VCaP (cell line): ENCODE data around the gene CPA4.

ENCODE experiments used
- H3K27ac ChIP-seq: fragments of 450-650 bp; 2 replicates; pipeline ENCODE4 v1.5.1; 2017
- CTCF ChIP-seq: fragments of 450-650 bp; conservative IDR thresholded peaks from 2 replicates; pipeline ENCODE4 v1.5.1; 2017; ENCODE audit warnings: mild to moderate bottlenecking, moderate library complexity

The CPA4 gene

GRCh38 chr7:130276796-130277762 lies 15.9 kb upstream of the CPA4 start:
- H3K27ac ChIP-seq, result no peak overlapping the region
- TF ChIP-seq CTCF, result no peak

- TF ChIP-seq CTCF, result peak; percentile 82
- no peak overlapping the region for H3K27ac ChIP-seq
Observed at GRCh38 chr7:130277763-130278643, 15.0 kb upstream of the CPA4 start.

GRCh38 chr7:130278860-130279259 lies 14.1 kb upstream of the CPA4 start:
- no peak for TF ChIP-seq CTCF
- H3K27ac ChIP-seq, result no peak overlapping the region

GRCh38 chr7:130279286-130279685 lies 13.7 kb upstream of the CPA4 start:
- no peak for TF ChIP-seq CTCF
- H3K27ac ChIP-seq, result no peak overlapping the region

GRCh38 chr7:130279906-130280305 lies 13.1 kb upstream of the CPA4 start:
- TF ChIP-seq CTCF, result no peak
- H3K27ac ChIP-seq, result no peak overlapping the region

GRCh38 chr7:130281260-130281659 lies 11.7 kb upstream of the CPA4 start:
- H3K27ac ChIP-seq, result no peak overlapping the region

More at GRCh38 chr7:130281260-130281659, 11.7 kb upstream of the CPA4 start:
- TF ChIP-seq CTCF, result no peak
